Sciatic nerve (tissue), 2 donors: ENCODE measurements around the gene AP1B1. TPM values are rescaled to one million over a fixed set of nuclear protein-coding genes. Genes with fewer than 3 reads are reported as not detected.

Experiments used
- ATAC-seq: fragments of 200-7000 bp; cut with Tn5 transposase; one replicate; pipeline ENCODE4 v1.9.1; 2020; ENCODE audit warnings: mild to moderate bottlenecking, moderate library complexity
- DNase-seq: peaks from one replicate; pipeline ENCODE4 v3.0.0-alpha.2; 2020; ENCODE audit warnings: low spot score
- intact Hi-C: fragments of 100-400 bp; cut with DNase I; formaldehyde crosslinking; loops from one replicate; pipeline ENCODE4 v1.14.2; 2022
- total RNA-seq: library from RNA; stranded (reverse); fragmentation: NEBNext Ultra II Directional; extraction: Animal tissue kit (Norgen Biotek cat#: 25700); gene quantifications from one replicate; pipeline ENCODE4 v1.2.1, GENCODE V29; 2021
- donor health status: DM: no; HTN: no; CAD: no.
- donor health status: DM: no; HTN: no; CAD: no.

AP1B1 gene
- total RNA-seq, 1 donor from 2014 or later, result 47.1 TPM

GRCh38 chr22:29325785-29326315 is 62.5 kb downstream of the AP1B1 start:
- DNase-seq (no peak), ATAC-seq (no peak)
- intact Hi-C loops, result no loop called here

- DNase-seq, result no peak
- no peak for ATAC-seq
- intact Hi-C loops, result no loop called here
Measured at GRCh38 chr22:29325356-29325755, 63.0 kb downstream of the AP1B1 start.

GRCh38 chr22:29323641-29324040 is 64.7 kb downstream of the AP1B1 start:
- DNase-seq (no peak), ATAC-seq (no peak)
- intact Hi-C loops, result no loop called here

GRCh38 chr22:29320546-29320945 is 67.8 kb downstream of the AP1B1 start:
- DNase-seq, result no peak
- ATAC-seq, result no peak
- intact Hi-C loops, result no loop called here

GRCh38 chr22:29319072-29319471 is 69.3 kb downstream of the AP1B1 start:
- intact Hi-C loops, result no loop called here
- peak; percentile 21 for ATAC-seq
- DNase-seq, result no peak

GRCh38 chr22:29317827-29318454 is 70.4 kb downstream of the AP1B1 start:
- no peak for ATAC-seq
- intact Hi-C loops, result no loop called here
- DNase-seq, result no peak

- no peak for ATAC-seq
- DNase-seq, result no peak
- intact Hi-C loops, result no loop called here
Measured at GRCh38 chr22:29316141-29316828, 72.1 kb downstream of the AP1B1 start.

- DNase-seq (no peak), ATAC-seq (no peak)
- intact Hi-C loops, result no loop called here
Measured at GRCh38 chr22:29315286-29316140, 72.9 kb downstream of the AP1B1 start, which contains the start of gene RASL10A. Gene RASL10A (minus strand): TSS chr22:29315697. CDS start chr22:29315246, 451 bp downstream.

- no peak for ATAC-seq
- DNase-seq, result peak; percentile 55
- intact Hi-C loops, result no loop called here
Measured at GRCh38 chr22:29314537-29315285, 73.7 kb downstream of the AP1B1 start.

- intact Hi-C loops, result no loop called here
- DNase-seq (peak; percentile 63), ATAC-seq (no peak)
Measured at GRCh38 chr22:29313576-29314466, 74.5 kb downstream of the AP1B1 start.

- intact Hi-C loops, result no loop called here
- no peak for ATAC-seq
- DNase-seq, result peak; percentile 59
Measured at GRCh38 chr22:29313126-29313575, 75.2 kb downstream of the AP1B1 start.

GRCh38 chr22:29312218-29313125 is 75.9 kb downstream of the AP1B1 start:
- ATAC-seq (no peak), DNase-seq (peak; percentile 66)
- intact Hi-C loops, result no loop called here

- ATAC-seq (peak; percentile 0), DNase-seq (peak; percentile 73)
- intact Hi-C loops, result no loop called here
Measured at GRCh38 chr22:29311464-29312217, 76.7 kb downstream of the AP1B1 start.

- intact Hi-C loops, result no loop called here
- peak; percentile 98 for DNase-seq
- ATAC-seq, result peak; percentile 91
Measured at GRCh38 chr22:29310863-29311339, 77.5 kb downstream of the AP1B1 start.

GRCh38 chr22:29310065-29310862 is 78.1 kb downstream of the AP1B1 start:
- intact Hi-C loops, result no loop called here
- no peak for DNase-seq
- ATAC-seq, result peak; percentile 11
